ENCODE measurements around the gene MASP2. TPM values are rescaled to one million over a fixed set of nuclear protein-coding genes. Genes with fewer than 3 reads are reported as not detected.

The MASP2 gene
- total and polyA plus RNA-seq, 9 of the 15 experiments (the other 6 are each of a cell fraction or from before 2014, with no cell fraction given), result 0.01 to 0.23 (median 0.06) TPM; not detected in 3

GRCh38 chr1:11030865-11031264 lies 16.2 kb downstream of the MASP2 start (continued):
- TF ChIP-seq ZNF512 (tag; IDR thresholded peaks at IDR 0.05) (no peak), HDAC3 (IDR thresholded peaks at IDR 0.05; ENCODE audit: borderline replicate concordance, partially characterized antibody) (no peak), PURB (CRISPR knock-in tag; IDR thresholded peaks at IDR 0.05; ENCODE audit: low read depth) (no peak), E2F4 (CRISPR knock-in tag; IDR thresholded peaks at IDR 0.05; ENCODE audit: low read depth) (no peak), EP300 (IDR thresholded peaks at IDR 0.05; ENCODE audit: low read length) (no peak), CREBBP (IDR thresholded peaks at IDR 0.05; ENCODE audit: low read depth, low read length) (no peak), BCOR (IDR thresholded peaks at IDR 0.05) (no peak), CBX2 (IDR thresholded peaks at IDR 0.05; ENCODE audit: insufficient read depth, low read length, poor library complexity, severe bottlenecking) (no peak), CREB1 (IDR thresholded peaks at IDR 0.05) (no peak), CREB1 (CRISPR knock-in tag; IDR thresholded peaks at IDR 0.05) (no peak), HDAC8 (tag; IDR thresholded peaks at IDR 0.05) (no peak), MCM2 (IDR thresholded peaks at IDR 0.05; ENCODE audit: low read depth) (no peak), NFRKB (IDR thresholded peaks at IDR 0.05; ENCODE audit: low read depth) (no peak), SAFB2 (IDR thresholded peaks at IDR 0.05; ENCODE audit: borderline replicate concordance, low read depth, low read length, severe bottlenecking) (no peak), SUPT5H (IDR thresholded peaks at IDR 0.05) (peak; percentile 58), SIRT6 (IDR thresholded peaks at IDR 0.05; ENCODE audit: low read depth, low read length) (no peak), FIP1L1 (IDR thresholded peaks at IDR 0.05; ENCODE audit: low read depth, low read length, poor library complexity, severe bottlenecking) (no peak), ILF3 (IDR thresholded peaks at IDR 0.05; ENCODE audit: borderline replicate concordance) (peak; percentile 74; the same call in 1 of the 2 replicates), POLR2B (IDR thresholded peaks at IDR 0.05; ENCODE audit: low read depth, partially characterized antibody) (peak; percentile 59), XRCC5 (IDR thresholded peaks at IDR 0.05; ENCODE audit: low read depth, low read length) (no peak), RCOR1 (IDR thresholded peaks at IDR 0.05; ENCODE audit: borderline replicate concordance in 1 of 2, low read depth in 2 of 2, low read length in 2 of 2) (no peak), MEIS2 (IDR thresholded peaks at IDR 0.05; ENCODE audit: partially characterized antibody) (no peak), ELF1 (tag; IDR thresholded peaks at IDR 0.05) (no peak), ZNF232 (CRISPR knock-in tag; IDR thresholded peaks at IDR 0.05) (0 out of 2 replicates have a peak, but pooled peaks have one; percentile 35), FOXM1 (IDR thresholded peaks at IDR 0.05; ENCODE audit: low read depth) (no peak), FOXM1 (CRISPR knock-in tag; IDR thresholded peaks at IDR 0.05; ENCODE audit: low read depth) (no peak), HEY1 (CRISPR knock-in tag; IDR thresholded peaks at IDR 0.05; ENCODE audit: borderline replicate concordance) (no peak), L3MBTL2 (IDR thresholded peaks at IDR 0.05) (no peak), HOXB6 (CRISPR knock-in tag; IDR thresholded peaks at IDR 0.05; ENCODE audit: borderline replicate concordance) (no peak), SETDB1 (IDR thresholded peaks at IDR 0.05; ENCODE audit: low read length) (no peak)
